ENCODE measurements around the gene TLE3.

TLE3 gene

DNA sequence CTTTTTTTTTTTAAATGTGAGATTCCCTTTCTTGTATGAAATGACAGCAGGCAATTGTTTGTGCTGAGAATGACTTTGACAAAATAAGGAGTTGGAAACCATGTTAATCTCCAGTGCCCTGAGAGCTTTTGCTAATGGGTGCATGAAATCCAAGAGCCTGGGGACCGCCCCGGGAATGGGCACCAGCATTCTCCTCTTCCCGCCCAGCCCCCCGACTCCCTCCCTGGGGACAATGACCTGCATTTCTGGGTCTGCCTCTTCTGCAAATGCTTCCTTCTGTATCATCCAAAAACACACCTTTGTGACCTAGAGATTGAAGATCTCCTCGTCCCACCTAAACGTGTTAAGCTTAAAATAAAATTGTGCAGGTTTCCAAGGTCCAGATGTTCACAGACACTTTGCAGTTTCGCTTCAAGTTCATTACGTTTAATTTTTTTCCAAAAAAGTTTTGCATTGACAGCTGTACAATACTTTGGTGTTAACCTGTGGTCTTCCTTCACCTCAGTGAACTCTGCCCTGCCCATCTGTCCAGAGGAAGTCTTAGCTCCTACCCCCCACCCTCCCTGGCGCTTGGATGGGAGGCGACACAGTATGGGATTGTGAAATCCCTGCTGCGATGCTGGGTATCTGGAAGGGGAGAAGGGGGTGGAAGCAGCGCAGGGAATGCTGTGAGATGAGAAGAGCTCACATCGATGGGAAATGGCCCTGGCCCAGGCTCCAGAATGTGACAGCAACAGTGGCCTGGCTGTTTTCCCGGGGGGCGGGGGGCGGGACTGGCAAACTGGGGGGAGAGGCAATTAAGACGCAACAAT, 50.1 kb downstream of the TLE3 start:
- no peak for DNase-seq

DNA sequence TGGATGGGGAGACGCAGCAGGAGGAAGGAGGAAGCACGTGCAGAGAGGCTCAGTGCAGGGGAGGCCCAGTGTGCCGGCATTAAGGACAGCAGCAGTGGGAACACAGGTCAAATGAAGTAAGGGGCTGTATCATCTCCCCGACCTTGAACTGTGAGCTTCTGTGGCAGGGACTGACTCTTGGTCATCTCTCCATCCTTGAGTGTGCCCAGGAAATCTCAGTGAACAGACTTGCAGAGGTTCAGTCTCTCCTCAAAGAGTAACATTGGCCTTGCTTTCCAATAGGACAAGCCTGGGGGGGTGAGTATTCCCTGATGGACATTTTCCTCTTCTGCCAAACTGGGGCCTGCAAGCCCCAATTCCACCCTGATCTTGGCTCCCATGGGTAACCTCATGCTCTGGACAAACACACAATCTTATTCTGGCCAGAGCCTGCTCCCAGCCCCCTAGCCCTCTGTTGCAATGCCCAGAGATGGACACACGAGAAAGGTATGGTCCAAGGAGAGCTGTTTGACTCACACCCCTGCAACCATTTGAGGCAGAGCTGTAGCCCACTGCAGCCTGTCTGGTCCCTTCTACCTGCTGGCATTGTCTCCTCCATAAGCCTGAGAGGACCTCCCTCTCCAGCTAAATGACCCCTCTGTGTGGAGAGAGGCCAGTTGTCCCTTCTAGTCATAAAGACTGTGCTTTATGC, 50.9 kb downstream of the TLE3 start:
- DNase-seq = no peak

DNA sequence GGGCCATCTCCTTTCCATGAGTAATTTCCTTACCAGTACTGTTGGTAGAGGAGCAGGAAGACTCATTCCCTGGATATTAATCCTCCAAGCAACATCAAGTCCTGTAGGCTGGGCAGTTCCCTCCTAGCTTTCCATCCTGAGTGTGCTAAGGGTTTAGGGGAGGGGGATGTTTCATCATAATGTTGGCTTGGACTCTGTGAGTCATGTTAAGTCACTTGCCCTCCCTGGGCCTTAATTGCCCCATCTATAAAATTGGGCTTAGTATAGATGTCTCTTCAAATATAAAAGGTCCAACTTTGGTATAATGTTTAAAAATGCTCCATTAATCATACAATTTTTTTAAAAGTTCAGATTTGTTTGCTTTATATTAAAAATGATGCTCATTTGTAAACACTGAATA, 52.7 kb downstream of the TLE3 start:
- DNase-seq = no peak

DNA sequence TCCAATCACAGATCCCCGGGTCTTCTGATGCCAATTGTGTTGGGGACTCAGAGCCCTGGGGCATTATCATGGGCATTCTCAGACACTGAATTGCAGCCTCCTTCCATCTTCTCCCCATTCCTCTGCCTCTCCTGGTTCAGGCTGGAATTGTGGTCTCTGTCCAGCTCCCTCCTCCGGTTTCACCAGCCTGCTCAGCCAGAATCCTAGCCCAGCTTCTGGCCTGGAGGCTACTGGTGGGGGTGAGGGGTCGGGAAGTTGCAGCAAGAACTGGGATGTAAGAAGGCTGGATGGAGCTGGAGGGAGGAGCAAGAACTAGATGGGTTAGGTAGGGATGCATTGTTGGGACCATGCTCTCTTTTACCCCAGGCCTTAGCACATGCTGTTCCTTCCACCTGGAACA, 53.5 kb downstream of the TLE3 start:
- no peak for DNase-seq

DNA sequence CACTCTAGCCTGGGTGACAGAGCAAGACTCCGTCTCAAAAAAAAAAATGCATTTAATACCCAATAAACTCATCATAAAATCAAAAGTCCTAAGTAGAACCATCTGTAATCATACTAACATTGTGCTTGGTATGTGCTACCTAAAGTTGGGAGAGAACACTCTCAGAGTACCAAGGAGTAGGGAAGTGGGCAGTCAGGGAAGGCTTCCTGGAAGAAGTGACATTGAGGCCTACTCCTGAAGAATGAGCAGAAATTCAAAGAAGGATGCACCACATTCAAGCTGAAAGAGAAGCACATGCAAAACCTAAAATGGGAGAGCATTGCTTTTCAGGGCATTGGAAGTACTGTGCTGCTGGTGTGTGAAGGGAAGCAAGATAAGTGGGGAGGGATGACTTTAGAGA, 54.1 kb downstream of the TLE3 start:
- DNase-seq = no peak

DNA sequence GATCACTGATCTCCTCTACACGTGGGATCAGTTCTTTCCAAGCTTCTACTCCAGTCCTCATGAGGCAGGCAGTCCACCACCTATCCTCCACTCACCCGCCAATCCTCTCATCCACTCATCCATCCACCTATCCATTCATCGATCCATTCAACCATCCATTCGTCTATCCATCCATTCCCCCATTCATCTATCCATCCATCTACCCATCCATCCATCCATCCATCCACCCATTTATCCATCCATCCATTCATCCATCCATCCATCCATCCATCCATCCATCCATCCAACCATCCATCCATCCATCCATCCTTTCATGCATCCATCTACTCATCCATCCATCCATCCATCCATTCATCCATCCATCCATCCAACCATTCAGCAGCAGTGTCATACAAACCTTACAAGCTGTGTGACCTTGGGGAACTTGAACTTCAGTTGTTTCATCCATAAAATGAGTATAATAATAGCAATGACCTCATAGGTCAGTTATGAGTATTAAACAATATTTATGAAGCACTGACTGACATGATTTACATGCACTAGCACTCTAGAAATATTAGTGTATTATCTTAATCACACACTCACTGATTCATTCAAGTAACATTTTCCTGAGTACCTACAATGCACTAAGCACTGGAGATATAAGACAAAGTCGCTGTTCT, 55.0 kb downstream of the TLE3 start:
- no peak for DNase-seq

DNA sequence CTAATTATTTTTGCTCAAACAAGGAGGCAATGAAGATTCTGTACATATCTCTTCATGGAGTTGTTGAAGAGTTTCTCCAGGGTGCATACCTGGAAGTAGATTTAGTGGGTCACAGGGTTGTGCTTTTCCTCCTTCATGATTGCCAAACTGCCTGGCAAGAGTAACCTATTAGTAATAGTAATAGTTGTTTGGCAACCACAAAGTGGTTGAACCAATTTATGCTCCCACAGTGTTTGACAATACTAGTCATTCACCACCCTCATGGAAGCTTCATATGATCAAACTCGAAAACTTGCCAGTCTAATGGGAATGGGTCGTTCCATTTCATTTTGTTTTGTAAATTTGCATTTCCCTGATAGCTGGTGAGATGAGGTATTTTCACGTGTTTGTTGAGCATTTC, 57.8 kb downstream of the TLE3 start:
- no peak for DNase-seq

DNA sequence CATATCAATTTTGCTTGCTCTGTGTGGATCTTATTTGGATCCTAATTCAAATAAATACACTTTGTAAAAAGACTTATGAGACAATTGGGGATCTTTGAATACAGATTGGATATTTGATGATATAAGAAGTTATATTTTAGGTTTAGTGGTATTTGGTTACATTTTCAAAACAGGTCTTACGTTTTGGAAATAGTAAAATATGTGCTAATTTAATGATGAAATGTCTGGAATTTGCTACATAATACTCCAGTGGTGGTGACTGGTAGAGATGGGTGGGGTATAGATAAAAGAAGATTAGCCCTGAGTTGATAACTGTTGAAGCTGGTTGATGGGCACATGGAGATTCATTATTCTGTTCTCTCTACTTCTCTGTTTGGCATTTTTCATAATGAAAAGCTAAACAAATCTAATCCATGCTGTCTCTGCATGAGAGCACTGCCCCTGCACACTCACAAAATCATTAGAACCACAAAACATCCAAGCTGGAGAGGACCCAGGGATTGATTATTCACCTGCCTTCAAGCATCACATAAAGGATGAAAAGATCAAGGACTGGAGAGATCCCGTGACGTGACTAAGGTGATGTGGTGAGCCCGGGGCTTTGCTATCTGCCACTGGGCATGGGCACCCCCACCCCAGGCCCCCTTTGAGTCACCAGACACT, 58.9 kb downstream of the TLE3 start:
- no peak for DNase-seq

DNA sequence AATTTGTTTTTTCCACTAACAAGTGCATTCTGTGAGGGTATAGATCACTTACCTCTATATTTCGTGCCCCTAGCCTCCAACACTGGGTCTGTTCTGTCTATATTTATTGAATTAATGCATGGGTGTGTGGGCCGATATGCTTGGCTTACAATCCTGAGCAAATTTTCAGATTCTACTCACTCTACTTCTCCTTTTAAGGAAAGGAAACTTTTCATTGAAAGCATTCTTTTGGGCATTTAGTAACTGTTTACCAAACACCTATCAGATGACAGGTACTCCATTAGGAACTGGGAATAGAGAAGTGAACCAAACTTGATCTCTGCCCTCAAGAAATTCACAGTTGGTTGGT, 60.5 kb downstream of the TLE3 start:
- no peak for DNase-seq

DNA sequence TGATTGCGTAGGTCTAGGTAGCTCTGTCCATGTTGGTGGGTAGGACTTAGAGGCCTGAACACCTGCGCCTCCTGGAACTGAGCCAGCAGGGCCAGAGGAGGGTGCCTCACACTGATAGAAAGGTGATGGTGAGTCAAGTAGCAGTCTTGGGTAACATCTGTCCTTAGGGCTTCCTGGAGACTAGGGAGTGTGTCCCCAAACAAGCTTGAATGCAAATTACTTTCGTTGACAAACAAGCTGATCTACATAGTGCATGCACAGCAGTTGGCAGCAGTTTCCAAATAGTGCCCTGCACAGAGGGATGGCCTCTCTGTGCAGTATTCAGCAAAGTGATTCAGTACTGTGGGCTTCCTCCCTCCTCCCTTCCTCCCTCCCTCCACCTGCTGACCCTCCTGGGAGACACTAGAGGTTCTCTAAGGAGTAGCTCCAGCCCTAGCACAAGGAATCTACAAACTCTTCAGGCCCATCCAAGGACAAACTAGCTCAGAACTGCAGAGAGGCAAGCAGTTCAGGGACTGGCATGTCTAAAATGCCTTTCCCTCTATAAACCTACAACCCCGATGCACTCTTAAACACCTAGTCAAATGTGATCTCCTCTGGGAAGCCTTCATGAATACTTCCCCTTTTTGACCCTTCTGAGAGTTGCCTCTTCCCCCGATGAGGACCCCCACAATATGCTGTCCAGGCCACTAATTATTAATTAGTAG, 61.0 kb downstream of the TLE3 start:
- DNase-seq = no peak

DNA sequence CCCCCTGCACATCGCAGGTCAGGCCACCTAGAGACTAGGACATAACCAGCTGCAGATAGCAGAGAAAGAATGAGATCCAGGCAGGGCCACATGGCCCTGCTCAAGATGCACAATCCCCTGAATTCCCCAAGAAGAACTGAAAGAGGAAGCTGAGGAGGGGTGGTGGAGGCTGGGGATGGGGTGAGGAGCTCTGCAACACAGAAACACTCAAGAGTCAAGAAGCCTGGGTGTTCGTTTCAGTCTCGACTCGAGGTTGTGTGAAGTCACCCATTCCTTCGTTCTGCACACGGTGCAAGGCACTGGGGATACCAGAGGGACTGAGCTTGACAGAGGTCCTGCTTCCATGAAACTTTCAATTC, 62.0 kb downstream of the TLE3 start:
- no peak for DNase-seq

DNA sequence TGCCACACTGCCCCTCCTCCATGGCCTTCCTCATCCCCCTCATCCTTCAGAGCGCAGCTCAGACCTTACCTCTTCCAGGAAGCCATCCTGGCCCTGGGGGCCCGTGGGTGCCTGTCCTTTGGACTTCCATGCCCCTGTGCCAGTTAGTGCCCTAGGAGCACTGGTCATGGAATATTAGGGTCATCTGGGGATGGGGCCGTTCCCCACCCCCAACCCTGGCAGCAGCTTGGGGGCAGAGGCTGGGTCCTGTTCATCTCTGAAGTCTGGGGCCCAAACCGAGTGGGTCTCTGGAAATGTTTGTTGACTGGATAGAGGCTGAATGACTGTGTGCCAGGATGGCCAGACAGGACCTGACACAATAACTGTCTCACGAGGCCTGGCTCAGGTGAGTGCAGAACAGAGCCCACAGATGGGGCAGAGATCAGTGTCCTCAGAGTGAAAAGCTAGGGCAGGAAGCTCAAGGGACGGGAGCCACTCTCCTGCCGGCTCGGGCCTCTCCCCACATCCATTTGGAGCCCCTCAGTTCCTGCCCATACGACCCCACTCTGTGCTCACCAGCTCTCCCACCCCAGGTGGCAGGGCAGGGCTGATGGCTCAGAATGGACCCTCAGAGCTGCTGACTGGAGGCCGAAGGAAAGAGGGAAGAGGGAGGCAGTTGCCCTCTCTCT, 62.5 kb downstream of the TLE3 start:
- no peak for DNase-seq

DNA sequence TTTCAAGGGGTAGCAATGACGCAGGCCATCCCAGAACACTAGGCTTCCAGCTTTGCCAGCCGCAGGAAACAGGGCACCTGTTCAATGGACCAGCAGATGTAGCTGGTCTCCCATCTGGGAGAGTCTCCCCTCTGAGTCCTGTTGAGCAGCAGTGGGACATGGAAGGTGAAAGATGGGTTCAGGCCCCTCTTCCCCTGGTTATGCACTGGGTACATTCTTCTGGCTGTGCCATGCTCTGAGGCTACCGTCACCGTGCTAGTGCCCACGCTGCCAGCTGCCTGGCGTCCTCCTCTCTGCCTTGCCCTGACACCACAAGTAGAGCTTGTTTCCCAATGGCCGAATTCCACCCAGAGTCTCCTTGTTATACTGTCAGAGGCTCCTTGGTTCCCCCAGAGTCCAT, 63.1 kb downstream of the TLE3 start:
- no peak for DNase-seq

DNA sequence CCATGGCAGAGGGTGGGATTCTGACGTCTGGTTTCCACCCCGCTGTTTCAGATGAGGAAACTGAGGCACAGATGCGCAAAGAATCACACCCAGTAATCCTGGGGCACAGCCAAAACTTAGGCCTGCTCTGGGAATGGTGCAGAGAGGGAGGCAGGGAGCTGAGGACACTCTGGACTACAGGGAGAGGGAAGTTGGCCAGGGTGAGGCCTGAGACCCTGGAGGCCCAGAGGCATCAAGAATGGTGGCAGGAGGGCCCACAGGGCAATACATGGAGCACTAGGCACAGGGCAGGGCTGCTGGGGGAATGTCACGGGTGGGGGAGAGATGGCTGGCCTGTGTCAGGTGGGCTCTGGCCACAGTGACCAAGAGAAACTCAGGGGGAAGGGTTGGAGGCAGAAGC, 63.6 kb downstream of the TLE3 start:
- no peak for DNase-seq

DNA sequence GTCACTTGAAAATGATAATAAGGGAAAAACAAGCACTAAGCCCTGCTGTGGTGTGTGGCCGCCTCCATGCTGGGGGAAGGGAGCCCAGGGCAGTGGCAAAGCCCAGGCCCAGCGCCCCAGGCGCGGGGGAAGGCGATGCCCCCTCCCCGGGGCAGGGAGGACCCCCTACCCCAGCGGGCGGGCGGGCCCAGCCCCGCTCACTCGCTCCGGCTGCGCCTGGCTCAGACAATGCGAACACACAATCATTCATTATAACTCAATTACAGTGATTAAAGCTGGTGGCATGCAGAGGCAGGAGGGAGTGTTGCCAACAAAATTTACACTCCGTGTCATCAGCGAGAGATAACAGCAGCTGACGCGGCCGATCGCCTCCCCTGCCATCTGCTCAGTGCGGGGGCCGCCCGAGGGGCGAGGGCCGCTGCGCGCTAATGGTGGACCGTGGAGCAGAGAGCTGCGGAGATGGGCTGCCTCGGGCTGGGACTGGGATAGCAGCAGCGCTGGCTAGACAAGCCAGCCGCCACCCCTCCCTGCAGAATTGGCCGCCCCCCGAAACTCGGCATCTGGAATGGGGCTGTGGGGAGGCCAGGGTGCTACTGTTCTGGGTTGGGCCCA, 64.1 kb downstream of the TLE3 start:
- no peak for DNase-seq

DNA sequence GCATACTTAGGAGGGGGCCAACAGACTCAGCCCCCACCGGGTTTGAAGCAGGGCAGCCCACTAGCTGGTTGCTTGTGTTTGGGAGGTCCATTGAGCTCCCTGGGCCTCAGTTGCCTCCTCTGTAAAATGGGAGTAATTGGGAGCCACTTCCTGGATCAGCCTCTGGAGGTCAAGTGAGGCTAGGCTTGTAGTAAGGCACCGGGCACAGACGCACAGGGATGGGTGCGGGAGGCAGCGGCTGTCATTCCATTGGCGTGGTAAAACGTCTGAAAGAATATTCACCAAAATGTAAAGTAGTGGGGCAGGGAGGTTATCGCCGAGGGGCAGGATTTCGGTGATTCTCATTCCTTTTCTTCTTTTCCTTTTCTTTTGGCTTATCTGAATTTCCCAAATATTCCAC, 64.6 kb downstream of the TLE3 start:
- DNase-seq = no peak

DNA sequence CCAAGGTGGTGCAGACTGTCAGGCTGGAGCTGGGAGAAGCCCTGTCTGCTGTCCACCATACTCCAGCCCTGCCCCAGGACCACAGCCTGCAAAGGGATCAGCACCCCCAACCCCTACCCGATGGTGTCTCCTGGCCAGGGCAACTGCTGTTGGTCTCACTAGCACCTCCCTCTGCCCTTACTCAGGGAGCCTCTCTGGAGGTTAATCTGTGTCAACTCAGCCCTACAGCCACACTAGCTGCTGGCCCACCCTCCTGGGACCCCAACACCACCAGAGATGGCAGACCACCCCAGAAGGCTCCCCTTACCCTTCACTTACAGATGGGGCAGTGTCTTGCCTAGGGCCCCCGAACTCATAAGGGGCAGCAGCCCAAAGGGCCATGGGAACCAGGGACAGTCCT, 65.2 kb downstream of the TLE3 start:
- DNase-seq = no peak

DNA sequence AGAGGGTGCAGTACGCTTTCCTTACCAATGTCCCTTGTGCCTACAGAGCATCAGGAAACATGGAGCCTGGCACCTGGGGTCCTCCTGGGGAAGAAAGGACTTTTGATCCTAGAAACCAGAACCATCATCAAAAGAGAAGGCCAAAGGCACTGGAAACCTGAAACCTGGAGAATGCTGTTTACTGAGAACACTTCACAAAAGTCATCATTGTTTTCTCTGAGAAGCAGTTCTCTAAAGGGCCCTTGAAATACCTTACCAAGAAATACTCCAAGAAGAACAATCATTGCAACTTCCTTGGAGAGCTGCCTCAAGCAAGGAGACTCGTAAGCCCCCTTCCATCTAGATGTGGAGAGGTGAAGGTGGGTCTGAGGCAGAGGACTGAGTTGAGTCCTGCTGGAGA, 66.0 kb downstream of the TLE3 start:
- DNase-seq = no peak

DNA sequence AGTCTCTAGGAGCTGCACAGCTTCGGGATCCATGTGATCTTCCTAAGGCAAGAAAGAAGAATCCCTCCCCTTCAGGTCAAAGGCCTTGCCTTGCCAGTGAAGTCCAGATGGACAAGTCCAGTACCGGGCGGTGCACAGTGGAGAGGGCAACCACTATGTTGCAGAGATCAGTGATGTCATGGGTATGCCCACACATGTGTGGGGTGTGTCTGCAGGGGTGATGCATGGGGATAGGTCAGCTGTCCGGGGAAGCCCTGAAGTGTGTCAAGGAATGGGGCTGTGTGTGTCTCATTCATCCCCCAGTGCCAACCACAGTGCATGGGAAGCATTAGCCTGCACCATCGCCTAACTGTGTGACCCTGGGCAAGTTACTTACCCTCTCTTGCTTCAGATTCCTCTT, 66.5 kb downstream of the TLE3 start:
- DNase-seq = no peak

DNA sequence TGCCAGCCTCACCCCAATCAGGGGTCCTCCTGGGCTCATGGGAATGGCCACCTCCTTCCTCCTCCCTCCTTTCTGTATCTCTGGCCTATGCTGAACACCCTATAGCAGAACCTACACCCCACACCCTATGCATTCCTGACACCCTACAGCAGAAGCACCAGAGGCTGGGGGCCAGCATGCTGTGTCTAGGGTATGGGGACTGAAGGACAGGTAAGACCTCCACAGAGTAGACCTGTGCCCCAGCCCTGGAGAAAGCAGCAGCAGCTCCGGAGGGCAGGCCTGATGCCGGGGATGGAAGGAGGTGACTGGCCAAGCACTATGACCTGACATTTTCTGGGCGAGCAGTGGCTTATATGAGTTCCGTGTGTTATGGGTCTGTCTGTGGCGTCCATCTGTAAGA, 66.9 kb downstream of the TLE3 start:
- DNase-seq = no peak

DNA sequence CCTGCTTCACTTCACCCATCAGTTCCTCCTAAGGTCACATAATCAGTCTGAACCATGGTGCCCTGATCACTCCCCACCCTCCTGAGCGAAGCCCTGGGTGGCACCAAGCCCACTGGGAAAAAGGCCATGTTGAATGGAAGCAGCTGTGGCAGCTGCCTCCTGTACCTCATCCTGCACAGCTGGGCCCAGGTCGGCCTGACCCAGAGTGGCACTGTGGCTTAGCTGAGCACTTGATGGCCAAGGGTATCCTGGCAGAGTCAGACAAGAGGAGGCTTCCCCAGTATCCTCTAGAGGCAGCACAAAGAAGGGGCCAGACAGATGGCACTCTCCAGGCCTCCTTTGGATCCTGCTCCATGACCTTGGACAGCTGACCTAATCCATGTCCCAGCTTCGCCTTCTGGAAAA, 68.4 kb downstream of the TLE3 start:
- no peak for DNase-seq

DNA sequence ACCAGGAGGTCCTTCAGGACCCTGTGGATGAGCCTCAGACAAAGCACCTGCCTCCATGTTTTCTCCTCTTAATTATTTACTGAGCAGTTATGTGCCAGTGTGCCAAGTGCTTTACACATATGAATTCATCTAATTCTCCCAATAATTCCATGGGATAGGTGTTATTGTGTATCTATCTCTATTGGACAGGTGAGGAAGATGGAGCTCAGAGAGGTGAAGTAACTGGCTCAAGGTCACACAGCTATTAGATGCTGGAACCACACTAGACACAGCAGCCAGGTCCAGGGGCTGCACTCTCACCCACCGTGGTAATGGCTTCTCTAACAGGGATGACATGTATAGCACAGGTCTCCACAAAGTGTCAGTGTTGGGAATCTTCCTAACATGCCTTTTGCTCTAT, 70.2 kb downstream of the TLE3 start:
- no peak for DNase-seq
